Ascending aorta (tissue), 2 donors: ENCODE results near the gene MAPK13. TPM values are rescaled to one million over a fixed set of nuclear protein-coding genes. Genes with fewer than 3 reads are reported as not detected.

Experiments
- DNase-seq, 2 donors: peaks; one replicate each; pipeline ENCODE4 v3.0.0-alpha.2; 2019; ENCODE audit warnings: low spot score in 2 of 2
- H3K27ac ChIP-seq, 2 donors: fragments of 200-600 bp; sonication (generic); one replicate each; pipeline ENCODE4 v1.5.1; 2016 to 2017; ENCODE audit warnings: mild to moderate bottlenecking in 1 of 2
- H3K27me3 ChIP-seq: fragments of 200-600 bp; sonication (generic); one replicate; pipeline ENCODE4 v1.5.1; 2017
- H3K36me3 ChIP-seq, 2 donors: fragments of 200-600 bp; sonication (generic); one replicate each; pipeline ENCODE4 v1.5.1; 2016
- H3K4me1 ChIP-seq, 2 donors: fragments of 200-600 bp; sonication (generic); one replicate each; pipeline ENCODE4 v1.5.1; 2016 to 2017; ENCODE audit warnings: mild to moderate bottlenecking in 1 of 2
- H3K4me3 ChIP-seq, 2 donors: fragments of 200-600 bp; sonication (generic); one replicate each; pipeline ENCODE4 v1.5.1; 2016 to 2017; ENCODE audit warnings: mild to moderate bottlenecking in 1 of 2
- H3K9me3 ChIP-seq, 2 donors: fragments of 200-600 bp; sonication (generic); one replicate each; pipeline ENCODE4 v1.5.1; 2016
- intact Hi-C: fragments of 100-400 bp; cut with DNase I; formaldehyde crosslinking; loops from one replicate; pipeline ENCODE4 v1.15.1; 2023
- total RNA-seq: library from RNA; depleted of rRNA; stranded (reverse); fragments of >200 nt; gene quantifications from one replicate; pipeline ENCODE4 v1.1.0, GENCODE V29; 2016
- TF ChIP-seq, protein P1 (sequence below), 3 experiments: fragments of 200-600 bp in 2 of 3; fragments of 450-650 bp in 1 of 3; sonication (generic) in 2 of 3; IDR thresholded peaks; one replicate each; pipeline ENCODE4 v1.5.1; 2016 to 2019; ENCODE audit warnings: antibody characterized with exemption in 3 of 3, mild to moderate bottlenecking in 1 of 3, moderate library complexity in 1 of 3

The MAPK13 gene
- total RNA-seq, 1 donor from 2014 or later = 7.7 TPM

DNA sequence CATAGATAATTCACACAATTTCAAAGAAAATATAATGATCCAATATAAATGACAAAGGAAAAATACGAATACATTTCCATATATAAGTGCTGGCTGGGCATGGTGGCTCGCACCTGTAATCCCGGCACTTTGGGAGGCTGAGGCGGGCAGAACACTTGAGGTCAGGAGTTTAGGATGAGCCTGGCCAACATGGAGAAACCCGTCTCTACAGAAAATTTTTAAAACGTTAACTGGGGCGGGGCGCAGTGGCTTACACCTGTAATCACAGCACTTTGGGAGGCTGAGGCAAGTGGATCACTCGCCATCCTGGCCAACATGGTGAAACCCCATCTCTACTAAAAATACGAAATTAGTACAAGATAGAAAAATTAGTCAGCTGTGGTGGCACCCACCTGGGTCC, 14.9 kb upstream of the MAPK13 start:
- intact Hi-C loops = no loop called here
- no peak for DNase-seq

GRCh38 chr6:36116066-36116864, 14.0 kb upstream of the MAPK13 start:
- no peaks in the 10 kb centered on the region for H3K27me3 ChIP-seq
- peaks cover 9 to 17% of the 10 kb centered on the region in 2 donors for H3K36me3 ChIP-seq
- H3K4me1 ChIP-seq = no peaks in the 10 kb centered on the region
- H3K4me3 ChIP-seq = no peak overlapping the region
- DNase-seq = no peak
- TF ChIP-seq, protein P1, sequence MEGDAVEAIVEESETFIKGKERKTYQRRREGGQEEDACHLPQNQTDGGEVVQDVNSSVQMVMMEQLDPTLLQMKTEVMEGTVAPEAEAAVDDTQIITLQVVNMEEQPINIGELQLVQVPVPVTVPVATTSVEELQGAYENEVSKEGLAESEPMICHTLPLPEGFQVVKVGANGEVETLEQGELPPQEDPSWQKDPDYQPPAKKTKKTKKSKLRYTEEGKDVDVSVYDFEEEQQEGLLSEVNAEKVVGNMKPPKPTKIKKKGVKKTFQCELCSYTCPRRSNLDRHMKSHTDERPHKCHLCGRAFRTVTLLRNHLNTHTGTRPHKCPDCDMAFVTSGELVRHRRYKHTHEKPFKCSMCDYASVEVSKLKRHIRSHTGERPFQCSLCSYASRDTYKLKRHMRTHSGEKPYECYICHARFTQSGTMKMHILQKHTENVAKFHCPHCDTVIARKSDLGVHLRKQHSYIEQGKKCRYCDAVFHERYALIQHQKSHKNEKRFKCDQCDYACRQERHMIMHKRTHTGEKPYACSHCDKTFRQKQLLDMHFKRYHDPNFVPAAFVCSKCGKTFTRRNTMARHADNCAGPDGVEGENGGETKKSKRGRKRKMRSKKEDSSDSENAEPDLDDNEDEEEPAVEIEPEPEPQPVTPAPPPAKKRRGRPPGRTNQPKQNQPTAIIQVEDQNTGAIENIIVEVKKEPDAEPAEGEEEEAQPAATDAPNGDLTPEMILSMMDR (IDR thresholded peaks at IDR 0.05) = no peak
- intact Hi-C loops = no loop called here
- H3K9me3 ChIP-seq = no peaks in the 10 kb centered on the region
- no peak overlapping the region for H3K27ac ChIP-seq

More for the DNA sequence above, 14.9 kb upstream of the MAPK13 start:
- Histone ChIP-seq H3K27me3 (no peaks in the 10 kb centered on the region), H3K27ac (no peak overlapping the region), H3K9me3 (no peaks in the 10 kb centered on the region), H3K4me3 (no peak overlapping the region), H3K36me3 (peaks cover 17 to 18% of the 10 kb centered on the region in 2 donors), H3K4me1 (no peaks in the 10 kb centered on the region)
- TF ChIP-seq, protein P1 (IDR thresholded peaks at IDR 0.05) = no peak

GRCh38 chr6:36116943-36117342, 13.4 kb upstream of the MAPK13 start:
- Histone ChIP-seq H3K36me3 (peaks cover 4 to 11% of the 10 kb centered on the region in 2 donors), H3K27me3 (no peaks in the 10 kb centered on the region), H3K9me3 (no peaks in the 10 kb centered on the region), H3K27ac (no peak overlapping the region), H3K4me3 (no peak overlapping the region), H3K4me1 (no peaks in the 10 kb centered on the region)
- no peak for DNase-seq
- intact Hi-C loops = no loop called here
- TF ChIP-seq, protein P1 (IDR thresholded peaks at IDR 0.05) = no peak

DNA sequence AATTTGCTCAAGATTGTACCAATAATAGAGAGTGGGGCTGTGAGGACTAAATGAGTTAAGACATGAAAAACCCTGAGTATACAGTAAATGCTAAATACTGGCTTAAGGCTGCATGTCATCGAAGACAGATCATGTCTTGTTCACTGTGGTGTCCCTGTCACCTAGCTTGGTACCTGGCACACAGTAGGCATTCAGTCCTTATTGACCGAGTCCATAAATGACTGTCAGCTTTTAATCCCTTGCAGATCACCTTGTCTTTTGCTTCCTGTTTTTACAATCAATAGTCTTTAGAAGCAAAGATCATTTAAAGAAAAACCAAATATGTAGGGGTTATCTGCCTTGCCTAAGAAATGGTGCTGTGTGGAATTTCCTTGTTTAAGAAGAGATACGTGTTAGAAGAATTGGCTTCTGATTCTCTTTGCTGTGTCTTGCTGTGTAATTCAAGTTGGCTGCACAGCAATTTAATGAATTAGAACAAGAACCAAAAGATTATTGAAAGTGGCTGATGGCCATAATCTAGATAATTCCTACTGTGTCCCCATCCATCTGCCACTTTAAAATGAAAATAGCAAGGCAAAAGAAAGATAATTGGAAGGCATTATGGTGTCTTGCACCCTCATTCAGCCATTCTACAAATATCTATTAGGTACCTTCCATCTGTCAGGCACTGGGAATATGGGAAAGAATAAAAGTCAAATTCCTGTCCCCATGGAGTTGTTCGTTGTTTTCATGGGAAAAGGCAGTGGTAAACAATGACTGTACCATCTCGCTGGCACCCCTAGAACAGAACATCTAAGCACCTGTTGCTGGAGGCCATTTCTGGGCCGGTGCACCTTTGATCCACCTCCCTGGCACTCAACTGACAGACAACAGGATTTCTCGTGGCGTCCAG, 12.4 kb upstream of the MAPK13 start:
- TF ChIP-seq, protein P1 (IDR thresholded peaks at IDR 0.05) = no peak
- Histone ChIP-seq H3K4me1 (no peaks in the 10 kb centered on the region), H3K36me3 (peaks cover 4 to 7% of the 10 kb centered on the region in 2 donors), H3K9me3 (no peaks in the 10 kb centered on the region), H3K27me3 (no peaks in the 10 kb centered on the region), H3K4me3 (no peak overlapping the region), H3K27ac (no peak overlapping the region)
- DNase-seq = no peak
- intact Hi-C loops = no loop called here

- Histone ChIP-seq H3K27ac (no peak overlapping the region), H3K4me1 (no peaks in the 10 kb centered on the region), H3K36me3 (peaks cover 4 to 7% of the 10 kb centered on the region in 2 donors), H3K9me3 (no peaks in the 10 kb centered on the region), H3K27me3 (no peaks in the 10 kb centered on the region), H3K4me3 (no peak overlapping the region)
- TF ChIP-seq, protein P1 (IDR thresholded peaks at IDR 0.05) = no peak
- intact Hi-C loops = no loop called here
- DNase-seq = no peak
Measured at GRCh38 chr6:36118550-36119107, 11.7 kb upstream of the MAPK13 start.
